CD4-positive, alpha-beta T cell treated with Interferon gamma for 1 hour (primary cell): ENCODE data around the gene DSG3.
"Not testable (repeated sequence)": the region's sequence is repeated elsewhere in the genome, so short reads cannot be mapped to it uniquely, and the experiment has no call there.

Source experiments
- DNase-seq: peaks from one replicate; pipeline ENCODE4 v3.0.0-alpha.2; 2020

The DSG3 gene

GRCh38 chr18:31493171-31493570 is 45.6 kb downstream of the DSG3 start:
- no peak for DNase-seq

- DNase-seq: no peak
Measured at GRCh38 chr18:31493941-31494340, 46.4 kb downstream of the DSG3 start.

- DNase-seq: not testable (repeated sequence)
Measured at GRCh38 chr18:31494705-31495244, 47.2 kb downstream of the DSG3 start.

GRCh38 chr18:31497404-31497835 is 49.9 kb downstream of the DSG3 start:
- DNase-seq: no peak

GRCh38 chr18:31497836-31498573 is 50.5 kb downstream of the DSG3 start, which contains the start of gene DSG2:
Gene DSG2 (plus strand): TSS chr18:31498177. CDS start chr18:31498252, 75 bp downstream.
- no peak for DNase-seq

- no peak for DNase-seq
Measured at GRCh38 chr18:31498574-31499524, 51.3 kb downstream of the DSG3 start.

GRCh38 chr18:31500051-31500688 is 52.6 kb downstream of the DSG3 start:
- no peak for DNase-seq

- no peak for DNase-seq
Measured at GRCh38 chr18:31503011-31503410, 55.5 kb downstream of the DSG3 start.

GRCh38 chr18:31504455-31505147 is 57.1 kb downstream of the DSG3 start:
- DNase-seq: no peak

- no peak for DNase-seq
Measured at GRCh38 chr18:31505156-31505555, 57.6 kb downstream of the DSG3 start.

GRCh38 chr18:31506024-31506742 is 58.6 kb downstream of the DSG3 start:
- no peak for DNase-seq

- DNase-seq: not testable (repeated sequence)
Measured at GRCh38 chr18:31507124-31507523, 59.6 kb downstream of the DSG3 start.

- DNase-seq: no peak
Measured at GRCh38 chr18:31508781-31509180, 61.2 kb downstream of the DSG3 start.

- DNase-seq: no peak
Measured at GRCh38 chr18:31509571-31509970, 62.0 kb downstream of the DSG3 start.

- DNase-seq: no peak
Measured at GRCh38 chr18:31510319-31510718, 62.8 kb downstream of the DSG3 start.

GRCh38 chr18:31511098-31511497 is 63.6 kb downstream of the DSG3 start:
- DNase-seq: no peak

- no peak for DNase-seq
Measured at GRCh38 chr18:31512203-31512764, 64.7 kb downstream of the DSG3 start.

GRCh38 chr18:31513189-31513935 is 65.8 kb downstream of the DSG3 start:
- no peak for DNase-seq

GRCh38 chr18:31516437-31516836 is 68.9 kb downstream of the DSG3 start:
- DNase-seq: no peak

- no peak for DNase-seq
Measured at GRCh38 chr18:31526374-31526773, 78.8 kb downstream of the DSG3 start.
